NCI-H748 (cell line): ENCODE data around the gene ABLIM3.

Experiments
- DNase-seq: peaks from one replicate; lab custom pipeline; 2025; ENCODE audit not compliant: unreplicated experiment; lab: John Stamatoyannopoulos, UW

Gene ABLIM3

GRCh38 chr5:149141224-149141956, at the start of gene ABLIM3:
TSS of gene ABLIM3 (plus strand) at chr5:149141493. CDS start at chr5:149142096, 603 bp downstream.
- peak; percentile 63 for DNase-seq

GRCh38 chr5:149093625-149094024, 47.7 kb upstream of the ABLIM3 start:
- DNase-seq, result no peak

GRCh38 chr5:149094996-149095395, 46.3 kb upstream of the ABLIM3 start:
- no peak for DNase-seq

GRCh38 chr5:149099920-149100319, 41.4 kb upstream of the ABLIM3 start:
- DNase-seq, result no peak

GRCh38 chr5:149100331-149100730, 41.0 kb upstream of the ABLIM3 start:
- no peak for DNase-seq

GRCh38 chr5:149108651-149109280, 32.5 kb upstream of the ABLIM3 start:
- DNase-seq, result no peak

GRCh38 chr5:149110406-149110805, 30.9 kb upstream of the ABLIM3 start:
- DNase-seq, result no peak

- DNase-seq, result no peak
Measured at GRCh38 chr5:149113669-149114068, 27.6 kb upstream of the ABLIM3 start.

GRCh38 chr5:149114403-149115312, 26.6 kb upstream of the ABLIM3 start:
- DNase-seq, result peak; percentile 57

GRCh38 chr5:149117970-149118369, 23.3 kb upstream of the ABLIM3 start:
- DNase-seq, result no peak

- DNase-seq, result no peak
Measured at GRCh38 chr5:149118463-149118862, 22.8 kb upstream of the ABLIM3 start.

GRCh38 chr5:149121145-149121544, 20.1 kb upstream of the ABLIM3 start:
- no peak for DNase-seq

GRCh38 chr5:149123211-149123610, 18.1 kb upstream of the ABLIM3 start:
- peak; percentile 7 for DNase-seq

GRCh38 chr5:149125386-149125891, 15.9 kb upstream of the ABLIM3 start:
- no peak for DNase-seq

GRCh38 chr5:149126906-149127305, 14.4 kb upstream of the ABLIM3 start:
- DNase-seq, result no peak

GRCh38 chr5:149127394-149127955, 13.8 kb upstream of the ABLIM3 start:
- no peak for DNase-seq

GRCh38 chr5:149128023-149128875, 13.0 kb upstream of the ABLIM3 start:
- DNase-seq, result peak; percentile 25

- DNase-seq, result no peak
Measured at GRCh38 chr5:149129181-149129580, 12.1 kb upstream of the ABLIM3 start.

- no peak for DNase-seq
Measured at GRCh38 chr5:149130121-149130914, 11.0 kb upstream of the ABLIM3 start.
